ENCODE results near the gene PSTK.
A peak's percentile ranks its signal among the peaks of the same experiment; 100 is the strongest.

The PSTK gene

DNA sequence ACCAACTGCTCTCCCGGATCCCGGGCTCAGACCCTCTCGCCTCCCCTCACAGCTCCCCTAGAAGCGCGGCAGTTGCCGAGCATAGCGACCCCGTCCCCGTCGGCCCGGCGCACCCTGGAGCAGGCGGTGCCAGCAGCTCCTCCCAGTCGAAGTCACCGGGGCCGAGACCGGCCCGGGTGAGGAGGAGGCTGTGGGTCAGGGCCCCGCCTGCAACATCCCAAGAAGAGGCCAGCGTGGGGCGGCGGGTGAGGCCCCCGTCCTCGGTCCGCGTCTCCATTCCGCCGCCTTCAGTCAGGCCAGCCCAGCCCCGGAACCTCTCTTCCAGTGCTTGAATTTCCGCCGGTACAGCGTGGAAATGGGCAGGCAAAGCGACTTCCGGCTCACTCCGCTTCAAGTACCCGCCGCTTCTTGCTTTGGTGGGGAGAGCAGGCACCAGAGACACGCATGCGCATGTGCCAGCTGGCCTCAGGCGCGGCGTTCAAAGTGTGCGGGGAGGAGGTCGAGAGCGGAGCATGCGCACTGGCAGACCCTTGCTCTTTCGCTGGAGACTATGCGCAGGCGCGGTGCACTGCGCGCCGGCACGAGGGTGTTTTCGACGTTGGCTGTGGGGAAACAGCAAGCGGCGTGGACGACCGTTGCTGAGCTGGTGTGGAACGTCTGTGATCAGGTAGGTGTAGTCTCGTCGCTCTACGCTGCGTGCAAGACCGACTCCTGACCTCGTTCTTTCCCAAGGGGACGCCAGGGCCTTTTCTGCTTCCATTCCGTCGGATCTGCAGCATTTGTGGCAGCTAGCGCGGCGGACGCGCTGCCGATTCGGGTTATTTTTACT, 26.1 kb upstream of the PSTK start, which contains the start of gene C10orf88:
C10orf88 (minus strand) TSS at position 326 of the 829 bp plus-strand sequence; CDS start at position 277, 49 bp downstream.
- Histone ChIP-seq H3K4me1 (ENCODE audit: control insufficient read depth, low read depth, low read length) (no peaks in the 10 kb centered on the region), H3K23ac (ENCODE audit: low read length) (no peak within 1 kb of the TSS), H4K8ac (ENCODE audit: low read depth, low read length) (no peak within 1 kb of the TSS), H3K79me1 (ENCODE audit: low read length) (no peaks in the 10 kb centered on the region), H3K4me3 (ENCODE audit: low read length) (peak within 1 kb of the TSS; percentile 85), H3K9ac (ENCODE audit: low read length) (peak within 1 kb of the TSS; percentile 88), H4K5ac (ENCODE audit: low read length) (peak within 1 kb of the TSS; percentile 27), H2BK15ac (replicated peaks; ENCODE audit: low read depth) (no peak within 1 kb of the TSS), H3K56ac (ENCODE audit: low read length) (peak within 1 kb of the TSS; percentile 96), H2BK120ac (ENCODE audit: low read depth, low read length) (no peak within 1 kb of the TSS), H3K79me2 (ENCODE audit: control insufficient read depth, insufficient read depth, low read length) (no peaks in the 10 kb centered on the region), H3K27ac (ENCODE audit: low read depth, low read length) (peak within 1 kb of the TSS; percentile 71), H2BK5ac (ENCODE audit: low read length) (peak within 1 kb of the TSS; percentile 27), H3K18ac (ENCODE audit: low read length) (peak within 1 kb of the TSS; percentile 60), H3K4ac (ENCODE audit: low read depth, low read length) (peak within 1 kb of the TSS; percentile 29), H3K27me3 (ENCODE audit: insufficient read depth, low read length, poor library complexity) (no peaks in the 10 kb centered on the region), H3K36me3 (ENCODE audit: control insufficient read depth, insufficient read depth, low read length) (no peaks in the 10 kb centered on the region), H2AK5ac (ENCODE audit: low read length) (no peak within 1 kb of the TSS), H3K4me2 (ENCODE audit: low read length) (peak within 1 kb of the TSS; percentile 84)
- no CpG with 5 or more reads among the region's 77 CpGs for WGBS (ENCODE audit: extremely low coverage, insufficient coverage, low lambda C conversion rate)
- DNase-seq = peak; percentile 99

DNA sequence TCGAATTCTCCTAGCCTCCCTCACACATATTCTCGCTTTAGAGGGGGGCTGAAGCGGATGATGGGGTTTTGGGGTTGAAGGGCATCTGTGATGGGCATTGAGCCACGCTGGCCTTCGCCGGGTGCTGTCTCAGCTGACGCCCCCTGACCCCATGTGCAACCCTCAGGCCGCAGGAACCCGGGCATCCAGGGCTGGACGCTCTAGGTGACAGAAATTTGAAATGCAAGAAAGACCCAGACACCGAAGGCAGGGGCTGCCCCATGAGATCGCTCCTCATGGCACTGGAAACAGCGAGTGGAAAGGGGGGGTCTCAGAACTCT, 25.5 kb upstream of the PSTK start:
- no peak overlapping the region for H3K27ac ChIP-seq (ENCODE audit: low read depth, low read length)
- WGBS (ENCODE audit: extremely low coverage, insufficient coverage, low lambda C conversion rate) = no CpG with 5 or more reads among the region's 13 CpGs
- no peak overlapping the region for H4K5ac ChIP-seq (ENCODE audit: low read length)
- H3K4me1 ChIP-seq (ENCODE audit: control insufficient read depth, low read depth, low read length) = no peaks in the 10 kb centered on the region
- no peaks in the 10 kb centered on the region for H3K36me3 ChIP-seq (ENCODE audit: control insufficient read depth, insufficient read depth, low read length)
- no peak overlapping the region for H2AK5ac ChIP-seq (ENCODE audit: low read length)
- no peak overlapping the region for H3K56ac ChIP-seq (ENCODE audit: low read length)
- no peak overlapping the region for H3K9ac ChIP-seq (ENCODE audit: low read length)
- H3K4ac ChIP-seq (ENCODE audit: low read depth, low read length) = no peak overlapping the region
- no peak overlapping the region for H3K4me2 ChIP-seq (ENCODE audit: low read length)
- H2BK15ac ChIP-seq (replicated peaks; ENCODE audit: low read depth) = no peak overlapping the region
- H2BK5ac ChIP-seq (ENCODE audit: low read length) = no peak overlapping the region
- H3K79me1 ChIP-seq (ENCODE audit: low read length) = no peaks in the 10 kb centered on the region
- no peak overlapping the region for H3K23ac ChIP-seq (ENCODE audit: low read length)
- H2BK120ac ChIP-seq (ENCODE audit: low read depth, low read length) = no peak overlapping the region
- no peak overlapping the region for H3K18ac ChIP-seq (ENCODE audit: low read length)
- no peak overlapping the region for H3K4me3 ChIP-seq (ENCODE audit: low read length)
- no peaks in the 10 kb centered on the region for H3K27me3 ChIP-seq (ENCODE audit: insufficient read depth, low read length, poor library complexity)
- H4K8ac ChIP-seq (ENCODE audit: low read depth, low read length) = no peak overlapping the region
- DNase-seq = no peak
- no peaks in the 10 kb centered on the region for H3K79me2 ChIP-seq (ENCODE audit: control insufficient read depth, insufficient read depth, low read length)

DNA sequence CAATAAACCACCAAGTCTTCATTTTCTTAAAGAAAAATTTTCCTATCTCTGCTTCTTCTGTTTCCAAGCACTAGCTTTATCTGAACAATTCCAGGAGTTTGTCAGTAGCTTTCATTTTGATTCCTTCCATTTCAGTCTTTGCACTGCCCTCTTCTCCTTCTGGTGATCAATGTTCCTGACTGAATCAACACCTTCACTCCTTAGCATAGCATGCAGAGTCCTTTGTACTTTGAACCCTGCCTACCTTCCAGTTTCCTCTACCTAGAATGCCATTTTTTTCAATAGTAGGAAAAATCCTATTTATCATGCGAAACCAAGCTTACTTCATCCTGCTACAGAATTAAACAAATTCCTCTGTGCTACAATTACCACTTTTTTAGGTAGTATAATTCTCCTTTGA, 24.3 kb upstream of the PSTK start:
- Histone ChIP-seq H3K4me1 (ENCODE audit: control insufficient read depth, low read depth, low read length) (no peaks in the 10 kb centered on the region), H4K8ac (ENCODE audit: low read depth, low read length) (no peak overlapping the region), H3K56ac (ENCODE audit: low read length) (no peak overlapping the region), H3K79me2 (ENCODE audit: control insufficient read depth, insufficient read depth, low read length) (no peaks in the 10 kb centered on the region), H3K4me2 (ENCODE audit: low read length) (no peak overlapping the region), H3K9ac (ENCODE audit: low read length) (no peak overlapping the region), H3K79me1 (ENCODE audit: low read length) (no peaks in the 10 kb centered on the region), H3K36me3 (ENCODE audit: control insufficient read depth, insufficient read depth, low read length) (no peaks in the 10 kb centered on the region), H2BK5ac (ENCODE audit: low read length) (no peak overlapping the region), H4K5ac (ENCODE audit: low read length) (no peak overlapping the region), H3K27me3 (ENCODE audit: insufficient read depth, low read length, poor library complexity) (no peaks in the 10 kb centered on the region), H3K23ac (ENCODE audit: low read length) (no peak overlapping the region), H2BK15ac (replicated peaks; ENCODE audit: low read depth) (no peak overlapping the region), H3K4me3 (ENCODE audit: low read length) (no peak overlapping the region), H2BK120ac (ENCODE audit: low read depth, low read length) (no peak overlapping the region), H3K4ac (ENCODE audit: low read depth, low read length) (no peak overlapping the region), H3K18ac (ENCODE audit: low read length) (no peak overlapping the region), H3K27ac (ENCODE audit: low read depth, low read length) (no peak overlapping the region), H2AK5ac (ENCODE audit: low read length) (no peak overlapping the region)
- DNase-seq = no peak
- WGBS (ENCODE audit: extremely low coverage, insufficient coverage, low lambda C conversion rate) = no CpG with 5 or more reads among the region's 1 CpG

DNA sequence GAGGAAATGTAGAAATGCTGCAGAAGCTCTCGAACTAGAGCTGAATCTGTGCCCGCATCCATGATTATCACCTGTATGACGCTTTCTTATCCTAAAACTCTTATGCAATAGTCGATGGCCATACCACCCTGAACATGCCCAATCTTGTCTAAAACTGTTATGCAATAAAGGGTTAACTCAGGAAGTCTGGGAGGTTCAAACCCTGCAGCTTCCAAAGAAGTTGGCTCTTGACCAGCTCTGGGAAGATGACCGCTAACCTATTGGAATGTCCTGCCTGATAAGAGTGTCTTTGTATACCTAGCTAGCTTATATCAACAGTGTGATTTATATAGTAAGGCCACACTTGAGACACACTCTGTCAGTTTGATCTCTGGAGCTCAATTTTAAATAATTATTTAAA, 22.7 kb upstream of the PSTK start:
- H3K79me1 ChIP-seq (ENCODE audit: low read length) = no peaks in the 10 kb centered on the region
- WGBS (ENCODE audit: extremely low coverage, insufficient coverage, low lambda C conversion rate) = no CpG with 5 or more reads among the region's 5 CpGs
- H4K5ac ChIP-seq (ENCODE audit: low read length) = no peak overlapping the region
- H3K4ac ChIP-seq (ENCODE audit: low read depth, low read length) = no peak overlapping the region
- H2BK120ac ChIP-seq (ENCODE audit: low read depth, low read length) = no peak overlapping the region
- no peak overlapping the region for H3K27ac ChIP-seq (ENCODE audit: low read depth, low read length)
- no peak overlapping the region for H2BK5ac ChIP-seq (ENCODE audit: low read length)
- no peak overlapping the region for H3K9ac ChIP-seq (ENCODE audit: low read length)
- no peak overlapping the region for H2BK15ac ChIP-seq (replicated peaks; ENCODE audit: low read depth)
- no peak overlapping the region for H3K56ac ChIP-seq (ENCODE audit: low read length)
- no peak overlapping the region for H4K8ac ChIP-seq (ENCODE audit: low read depth, low read length)
- DNase-seq = no peak
- no peak overlapping the region for H3K4me2 ChIP-seq (ENCODE audit: low read length)
- no peaks in the 10 kb centered on the region for H3K4me1 ChIP-seq (ENCODE audit: control insufficient read depth, low read depth, low read length)
- no peaks in the 10 kb centered on the region for H3K36me3 ChIP-seq (ENCODE audit: control insufficient read depth, insufficient read depth, low read length)
- H3K4me3 ChIP-seq (ENCODE audit: low read length) = no peak overlapping the region
- no peaks in the 10 kb centered on the region for H3K79me2 ChIP-seq (ENCODE audit: control insufficient read depth, insufficient read depth, low read length)
- H3K27me3 ChIP-seq (ENCODE audit: insufficient read depth, low read length, poor library complexity) = no peaks in the 10 kb centered on the region
- H3K23ac ChIP-seq (ENCODE audit: low read length) = no peak overlapping the region
- no peak overlapping the region for H2AK5ac ChIP-seq (ENCODE audit: low read length)
- no peak overlapping the region for H3K18ac ChIP-seq (ENCODE audit: low read length)

DNA sequence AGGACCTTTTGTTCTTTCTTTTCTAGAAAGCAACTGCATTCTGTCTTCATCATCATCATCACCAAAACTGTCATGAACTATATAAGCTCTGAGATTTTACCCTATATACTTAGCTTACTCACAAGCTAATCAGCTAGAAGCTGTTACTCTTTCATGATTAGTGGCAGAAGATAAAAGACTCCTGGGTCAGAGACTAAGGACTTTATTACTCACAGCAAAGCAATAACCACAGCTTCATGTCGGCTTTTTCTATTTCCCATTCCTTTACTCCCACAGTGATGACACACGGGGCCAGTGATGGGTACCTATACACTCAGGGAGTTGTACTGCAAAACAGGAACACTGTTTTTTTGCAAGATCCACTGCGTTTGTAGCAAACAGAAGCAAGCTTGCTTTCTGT, 17.8 kb upstream of the PSTK start:
- Histone ChIP-seq H3K23ac (ENCODE audit: low read length) (no peak overlapping the region), H2AK5ac (ENCODE audit: low read length) (no peak overlapping the region), H3K27me3 (ENCODE audit: insufficient read depth, low read length, poor library complexity) (no peaks in the 10 kb centered on the region), H3K36me3 (ENCODE audit: control insufficient read depth, insufficient read depth, low read length) (no peaks in the 10 kb centered on the region), H3K4me3 (ENCODE audit: low read length) (no peak overlapping the region), H3K56ac (ENCODE audit: low read length) (no peak overlapping the region), H2BK5ac (ENCODE audit: low read length) (no peak overlapping the region), H2BK15ac (replicated peaks; ENCODE audit: low read depth) (no peak overlapping the region), H4K5ac (ENCODE audit: low read length) (no peak overlapping the region), H3K27ac (ENCODE audit: low read depth, low read length) (no peak overlapping the region), H3K4me2 (ENCODE audit: low read length) (no peak overlapping the region), H3K4ac (ENCODE audit: low read depth, low read length) (no peak overlapping the region), H2BK120ac (ENCODE audit: low read depth, low read length) (no peak overlapping the region), H4K8ac (ENCODE audit: low read depth, low read length) (no peak overlapping the region), H3K79me1 (ENCODE audit: low read length) (no peaks in the 10 kb centered on the region), H3K4me1 (ENCODE audit: control insufficient read depth, low read depth, low read length) (no peaks in the 10 kb centered on the region), H3K9ac (ENCODE audit: low read length) (no peak overlapping the region), H3K18ac (ENCODE audit: low read length) (no peak overlapping the region), H3K79me2 (ENCODE audit: control insufficient read depth, insufficient read depth, low read length) (no peaks in the 10 kb centered on the region)
- WGBS (ENCODE audit: extremely low coverage, insufficient coverage, low lambda C conversion rate) = no CpG with 5 or more reads among the region's 3 CpGs
- DNase-seq = no peak

DNA sequence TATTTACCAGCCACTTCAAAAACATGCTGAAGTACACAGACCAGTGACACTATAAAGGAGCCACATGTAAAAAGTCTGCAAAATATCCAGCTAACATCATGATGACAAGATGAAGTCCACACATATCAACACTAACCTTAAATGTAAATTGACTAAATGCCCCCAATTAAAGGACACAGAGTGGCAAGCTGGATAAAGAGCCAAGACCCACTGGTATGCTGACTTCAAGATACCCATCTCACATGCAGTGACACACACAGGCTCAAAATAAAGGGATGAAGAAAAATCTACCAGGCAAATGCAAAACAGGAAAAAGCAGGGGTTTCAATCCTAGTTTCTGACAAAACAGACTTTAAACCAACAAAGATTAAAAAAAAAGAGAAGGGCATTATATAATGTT, 13.3 kb upstream of the PSTK start:
- no peak overlapping the region for H2BK120ac ChIP-seq (ENCODE audit: low read depth, low read length)
- no peaks in the 10 kb centered on the region for H3K36me3 ChIP-seq (ENCODE audit: control insufficient read depth, insufficient read depth, low read length)
- no peak overlapping the region for H3K23ac ChIP-seq (ENCODE audit: low read length)
- no peak overlapping the region for H2BK5ac ChIP-seq (ENCODE audit: low read length)
- no peak overlapping the region for H3K4me2 ChIP-seq (ENCODE audit: low read length)
- H2BK15ac ChIP-seq (replicated peaks; ENCODE audit: low read depth) = no peak overlapping the region
- H3K79me2 ChIP-seq (ENCODE audit: control insufficient read depth, insufficient read depth, low read length) = no peaks in the 10 kb centered on the region
- H2AK5ac ChIP-seq (ENCODE audit: low read length) = no peak overlapping the region
- H4K5ac ChIP-seq (ENCODE audit: low read length) = no peak overlapping the region
- no peaks in the 10 kb centered on the region for H3K79me1 ChIP-seq (ENCODE audit: low read length)
- H3K27me3 ChIP-seq (ENCODE audit: insufficient read depth, low read length, poor library complexity) = no peaks in the 10 kb centered on the region
- H3K18ac ChIP-seq (ENCODE audit: low read length) = no peak overlapping the region
- DNase-seq = no peak
- H3K56ac ChIP-seq (ENCODE audit: low read length) = no peak overlapping the region
- H3K4me3 ChIP-seq (ENCODE audit: low read length) = no peak overlapping the region
- no peak overlapping the region for H3K9ac ChIP-seq (ENCODE audit: low read length)
- H3K4me1 ChIP-seq (ENCODE audit: control insufficient read depth, low read depth, low read length) = no peaks in the 10 kb centered on the region
- H3K27ac ChIP-seq (ENCODE audit: low read depth, low read length) = no peak overlapping the region
- no peak overlapping the region for H4K8ac ChIP-seq (ENCODE audit: low read depth, low read length)
- no peak overlapping the region for H3K4ac ChIP-seq (ENCODE audit: low read depth, low read length)
